MCF 10A (cell line): Measurements from ENCODE around the gene RGS14. TPM values are rescaled to one million over a fixed set of nuclear protein-coding genes. Genes with fewer than 3 reads are reported as not detected.

Experiments
- BruUV-seq: library from RNA; stranded (reverse); fragments of 400-500 nt; replicated peaks from 2 replicates; lab custom pipeline; 2021; lab: Mats Ljungman, UMichigan
- CTCF ChIA-PET: fragments of 300-600 bp; sonication (Branson Sonifier 250); formaldehyde crosslinking; extraction: SDS; loops from one replicate; lab custom pipeline; 2021; ENCODE audit warnings: antibody characterized with exemption, inconsistent platforms; lab: Yijun Ruan, JAX
- POLR2A ChIA-PET: fragments of 300-600, 350-650 bp; sonication (Branson Sonifier 250); formaldehyde crosslinking; extraction: SDS; loops from one replicate; lab custom pipeline; 2020; ENCODE audit warnings: antibody characterized with exemption, inconsistent platforms; lab: Yijun Ruan, JAX
- DNase-seq: peaks from one replicate; pipeline ENCODE4 v3.0.0-alpha.2; 2018; ENCODE audit not compliant: unreplicated experiment
- H3K27ac Mint-ChIP-seq: one replicate; pipeline ENCODE4 v1.8.0; 2022; ENCODE audit warnings: mild to moderate bottlenecking, low read depth, mixed read lengths; ENCODE audit not compliant: unreplicated experiment
- H3K27me3 Mint-ChIP-seq: one replicate; pipeline ENCODE4 v1.8.0; 2022; ENCODE audit warnings: mixed read lengths; ENCODE audit not compliant: insufficient read depth, unreplicated experiment
- H3K36me3 Mint-ChIP-seq: one replicate; pipeline ENCODE4 v1.8.0; 2022; ENCODE audit warnings: mild to moderate bottlenecking, moderate library complexity, mixed read lengths; ENCODE audit not compliant: insufficient read depth, unreplicated experiment
- H3K4me1 Mint-ChIP-seq: one replicate; pipeline ENCODE4 v1.8.0; 2022; ENCODE audit warnings: mixed read lengths; ENCODE audit not compliant: insufficient read depth, unreplicated experiment
- H3K4me3 Mint-ChIP-seq: one replicate; pipeline ENCODE4 v1.8.0; 2022; ENCODE audit warnings: mild to moderate bottlenecking, moderate library complexity, mixed read lengths; ENCODE audit not compliant: unreplicated experiment
- H3K9me3 Mint-ChIP-seq: one replicate; pipeline ENCODE4 v1.8.0; 2022; ENCODE audit warnings: mixed read lengths; ENCODE audit not compliant: unreplicated experiment
- CTCF ChIP-seq: fragments of 200-600 bp; IDR thresholded peaks from one replicate; pipeline ENCODE4 v1.8.0; 2022; ENCODE audit warnings: antibody characterized with exemption, mild to moderate bottlenecking; ENCODE audit not compliant: unreplicated experiment
- intact Hi-C: fragments of 100-400 bp; cut with micrococcal nuclease; formaldehyde crosslinking; loops from 2 replicates; pipeline ENCODE4 v1.14.1; 2022
- total RNA-seq: library from RNA; stranded (reverse); gene quantifications from 2 replicates; pipeline ENCODE4 v1.2.3, GENCODE V29; 2022

The RGS14 gene
- total RNA-seq, 1 experiment from 2014 or later: 7.8 TPM

DNA sequence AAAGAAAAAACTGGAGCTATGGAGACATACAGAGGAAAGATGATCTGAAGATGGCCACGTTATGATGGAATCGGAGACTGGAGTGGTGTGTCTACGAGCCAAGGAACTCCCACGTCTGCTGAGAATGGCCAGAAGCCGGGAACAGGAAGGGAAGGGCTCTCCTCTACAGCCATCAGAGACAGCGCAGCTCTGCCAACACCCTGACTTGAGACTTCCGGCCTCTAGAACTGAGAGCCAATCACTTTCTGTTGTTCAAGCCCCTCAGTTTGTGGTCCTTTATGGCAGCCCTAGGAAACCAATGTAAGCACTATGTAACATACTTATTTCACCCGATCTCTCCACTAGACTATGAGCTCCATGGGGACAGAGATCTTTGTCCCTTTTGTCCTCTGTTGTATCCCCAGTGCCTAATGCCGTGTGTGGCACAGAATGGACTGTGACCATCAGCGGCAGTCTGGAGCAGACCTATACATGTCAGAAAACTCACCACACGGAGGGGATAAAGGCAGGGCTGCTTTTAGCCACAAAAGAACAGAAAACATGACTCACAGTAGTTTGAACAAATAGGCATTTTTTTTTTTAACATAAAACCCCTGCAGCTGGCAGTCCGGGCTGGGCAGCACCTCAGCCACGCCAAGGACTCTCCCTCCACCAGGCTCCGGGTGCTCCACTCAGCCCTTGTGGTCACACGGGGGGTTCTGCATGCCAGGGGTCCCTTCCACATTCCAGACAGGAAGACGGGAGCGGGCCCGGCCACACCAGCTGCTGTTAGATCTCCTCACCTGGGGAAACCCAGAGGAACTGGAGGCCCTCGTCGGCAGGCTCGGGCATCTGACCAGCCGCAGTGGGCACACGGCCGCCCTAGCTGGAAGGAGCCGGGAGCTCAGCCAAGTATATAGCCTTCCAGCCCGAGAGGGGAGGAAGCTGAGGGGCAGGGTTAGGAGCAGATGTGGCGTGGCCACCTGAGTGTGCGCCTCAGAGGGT is 29.9 kb upstream of the RGS14 start:
- Mint-ChIP-seq H3K27ac (peak overlapping the region; percentile 68), H3K9me3 (no peaks in the 10 kb centered on the region), H3K36me3 (peaks cover 42% of the 10 kb centered on the region), H3K4me3 (no peak overlapping the region), H3K4me1 (peaks cover 20% of the 10 kb centered on the region), H3K27me3 (no peaks in the 10 kb centered on the region)
- BruUV-seq: no TSS peak
- DNase-seq: peak; percentile 34
- intact Hi-C loops: no loop called here
- ChIA-PET CTCF (interaction anchor here (0.7 to 5.4 kb wide), 5 partner anchors 10 to 63 kb away, joined by 3 to 59 read pairs (median 5); no protein-coding TSS in a partner anchor), POLR2A (interaction anchor here (0.7 to 2.8 kb wide), 3 partner anchors 19 to 44 kb away, joined by 3 to 12 read pairs (median 3); partner anchors contain the start of gene LMAN2)
- no peak for TF ChIP-seq CTCF

- Mint-ChIP-seq H3K36me3 (peaks cover 50% of the 10 kb centered on the region), H3K27ac (no peak overlapping the region), H3K4me1 (peaks cover 20% of the 10 kb centered on the region), H3K4me3 (no peak overlapping the region), H3K9me3 (no peaks in the 10 kb centered on the region), H3K27me3 (no peaks in the 10 kb centered on the region)
- no peak for TF ChIP-seq CTCF
- BruUV-seq: no TSS peak
- DNase-seq: no peak
- ChIA-PET POLR2A (interaction anchor here (0.7 to 2.8 kb wide), 2 partner anchors 20 to 23 kb away, joined by 3 to 12 read pairs; partner anchors contain the start of gene LMAN2), CTCF (interaction anchor here (0.6 to 5.4 kb wide), 6 partner anchors 9 to 247 kb away, joined by 3 to 59 read pairs (median 3); no protein-coding TSS in a partner anchor)
- intact Hi-C loops: no loop called here
These were observed 29.0 kb upstream of the RGS14 start for GRCh38 chr5:177328545-177329231.

DNA sequence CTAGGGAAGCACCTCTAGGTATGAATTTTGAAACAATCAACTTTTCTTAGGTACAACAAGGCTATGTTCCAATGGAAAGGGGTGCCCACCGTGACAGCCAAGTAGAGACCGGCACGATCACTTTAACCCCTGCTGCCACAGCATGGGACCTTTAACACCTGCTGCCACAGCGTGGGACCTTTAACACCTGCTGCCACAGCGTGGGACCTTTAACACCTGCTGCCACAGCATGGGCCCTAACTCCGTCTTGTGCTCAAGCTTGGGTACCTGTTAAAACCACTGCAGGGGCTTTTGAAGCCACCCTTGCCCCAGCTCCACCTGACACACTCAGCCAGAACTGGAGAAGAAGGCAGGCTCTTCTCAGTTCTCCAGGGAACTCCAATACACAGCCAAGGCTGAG is 27.8 kb upstream of the RGS14 start:
- BruUV-seq: no TSS peak
- TF ChIP-seq CTCF: no peak
- no peak for DNase-seq
- intact Hi-C loops: no loop called here
- Mint-ChIP-seq H3K27me3 (no peaks in the 10 kb centered on the region), H3K4me3 (no peak overlapping the region), H3K27ac (no peak overlapping the region), H3K36me3 (peaks cover 60% of the 10 kb centered on the region), H3K9me3 (no peaks in the 10 kb centered on the region), H3K4me1 (peaks cover 20% of the 10 kb centered on the region)
- CTCF ChIA-PET: interaction anchor here (5.4 kb wide), 1 partner anchor 13 kb away, joined by 59 read pairs; no protein-coding TSS in a partner anchor
- POLR2A ChIA-PET: interaction anchor here (0.6 to 1.4 kb wide), 4 partner anchors 10 to 201 kb away, joined by 3 to 5 read pairs (median 3); partner anchors contain the start of gene LMAN2
